Activated CD8-positive, alpha-beta T cell treated with anti-CD3 and anti-CD28 coated beads for 36 hours (primary cell): Measurements from ENCODE around the gene ENO4. TPM values are rescaled to one million over a fixed set of nuclear protein-coding genes. Genes with fewer than 3 reads are reported as not detected.

Source experiments
- ATAC-seq: fragments of 200-7000 bp; cut with Tn5 transposase; one replicate; pipeline ENCODE4 v1.10.0; 2021; ENCODE audit warnings: mild to moderate bottlenecking, moderate library complexity
- CTCF ChIA-PET: fragments of 350-600 bp; sonication (Branson Sonifier 250); formaldehyde crosslinking; loops from one replicate; lab custom pipeline; 2021; ENCODE audit warnings: antibody characterized with exemption; lab: Charles Lee
- POLR2A ChIA-PET: fragments of 350-600 bp; sonication (Branson Sonifier 250); formaldehyde crosslinking; loops from one replicate; lab custom pipeline; 2021; ENCODE audit warnings: antibody characterized with exemption; lab: Charles Lee
- DNase-seq: peaks from one replicate; pipeline ENCODE4 v3.0.0-alpha.2; 2020
- H3K27ac Mint-ChIP-seq: one replicate; pipeline ENCODE4 v1.8.0; 2021; ENCODE audit warnings: mild to moderate bottlenecking, mixed read lengths
- H3K27me3 Mint-ChIP-seq: one replicate; pipeline ENCODE4 v1.8.0; 2021; ENCODE audit warnings: mixed read lengths
- H3K36me3 Mint-ChIP-seq: one replicate; pipeline ENCODE4 v1.8.0; 2021; ENCODE audit warnings: low read depth, mixed read lengths
- H3K4me1 Mint-ChIP-seq: one replicate; pipeline ENCODE4 v1.8.0; 2021; ENCODE audit warnings: low read depth, mixed read lengths
- H3K4me3 Mint-ChIP-seq: one replicate; pipeline ENCODE4 v1.8.0; 2021; ENCODE audit warnings: mild to moderate bottlenecking, moderate library complexity, mixed read lengths
- H3K9me3 Mint-ChIP-seq: one replicate; pipeline ENCODE4 v1.8.0; 2021; ENCODE audit warnings: mixed read lengths
- CTCF ChIP-seq: fragments of 200-600 bp; IDR thresholded peaks from one replicate; pipeline ENCODE4 v1.8.0; 2022; ENCODE audit warnings: antibody characterized with exemption, mild to moderate bottlenecking
- intact Hi-C: fragments of 100-400 bp; cut with micrococcal nuclease; formaldehyde crosslinking; loops from one replicate; pipeline ENCODE4 v1.10.0; 2022
- total RNA-seq, 2 experiments: library from RNA; stranded (reverse); gene quantifications; one replicate each; pipeline ENCODE4 v1.2.3, GENCODE V29; 2021

Gene ENO4
- total RNA-seq, 2 experiments from 2014 or later: not detected

- Mint-ChIP-seq H3K27me3 (peaks cover 9% of the 10 kb centered on the region), H3K4me3 (no peak overlapping the region), H3K9me3 (no peaks in the 10 kb centered on the region), H3K4me1 (no peaks in the 10 kb centered on the region), H3K36me3 (no peaks in the 10 kb centered on the region), H3K27ac (no peak overlapping the region)
- ATAC-seq (no peak), DNase-seq (no peak)
- no peak for TF ChIP-seq CTCF
- ChIA-PET CTCF (interaction anchor here (5.3 kb wide), 1 partner anchor 371 kb away, joined by 39 read pairs; no protein-coding TSS in a partner anchor), POLR2A (no interaction called here)
- intact Hi-C loops: no loop called here
Observed at GRCh38 chr10:116802876-116803275, 46.4 kb upstream of the ENO4 start.

- H3K27ac Mint-ChIP-seq: no peak overlapping the region
- TF ChIP-seq CTCF: no peak
- H3K27me3 Mint-ChIP-seq: peaks cover 7% of the 10 kb centered on the region
- no peaks in the 10 kb centered on the region for H3K36me3 Mint-ChIP-seq
- no peaks in the 10 kb centered on the region for H3K4me1 Mint-ChIP-seq
- DNase-seq (no peak), ATAC-seq (no peak)
- H3K4me3 Mint-ChIP-seq: no peak overlapping the region
- ChIA-PET CTCF (interaction anchor here (5.3 kb wide), 1 partner anchor 370 kb away, joined by 39 read pairs; no protein-coding TSS in a partner anchor), POLR2A (no interaction called here)
- H3K9me3 Mint-ChIP-seq: no peaks in the 10 kb centered on the region
- intact Hi-C loops: no loop called here
Observed at GRCh38 chr10:116803451-116804249, 45.6 kb upstream of the ENO4 start.

GRCh38 chr10:116808706-116809105 lies 40.6 kb upstream of the ENO4 start:
- TF ChIP-seq CTCF: no peak

GRCh38 chr10:116809483-116810119 lies 39.7 kb upstream of the ENO4 start:
- Mint-ChIP-seq H3K36me3 (no peaks in the 10 kb centered on the region), H3K4me3 (no peak overlapping the region), H3K9me3 (no peaks in the 10 kb centered on the region), H3K27ac (no peak overlapping the region), H3K27me3 (peaks cover 7% of the 10 kb centered on the region), H3K4me1 (no peaks in the 10 kb centered on the region)
- intact Hi-C loops: no loop called here
- no peak for TF ChIP-seq CTCF
- POLR2A ChIA-PET: no interaction called here
- DNase-seq (no peak), ATAC-seq (no peak)
- CTCF ChIA-PET: interaction anchor here (0.5 to 1.0 kb wide), 2 partner anchors 13 to 358 kb away, joined by 3 to 4 read pairs; no protein-coding TSS in a partner anchor

More at GRCh38 chr10:116808706-116809105, 40.6 kb upstream of the ENO4 start:
- Mint-ChIP-seq H3K4me3 (no peak overlapping the region), H3K36me3 (no peaks in the 10 kb centered on the region), H3K4me1 (no peaks in the 10 kb centered on the region), H3K27ac (no peak overlapping the region), H3K27me3 (peaks cover 6% of the 10 kb centered on the region), H3K9me3 (no peaks in the 10 kb centered on the region)
- POLR2A ChIA-PET: no interaction called here
- CTCF ChIA-PET: interaction anchor here (1.0 to 3.7 kb wide), 2 partner anchors 12 to 367 kb away, joined by 4 to 17 read pairs; no protein-coding TSS in a partner anchor
- no peak for DNase-seq
- no peak for ATAC-seq
- intact Hi-C loops: no loop called here

- CTCF ChIA-PET: interaction anchor here (1.2 kb wide), 1 partner anchor 13 kb away, joined by 3 read pairs; no protein-coding TSS in a partner anchor
- intact Hi-C loops: no loop called here
- H3K36me3 Mint-ChIP-seq: no peaks in the 10 kb centered on the region
Observed at GRCh38 chr10:116810120-116810500, 39.2 kb upstream of the ENO4 start.

More at GRCh38 chr10:116810120-116810500, 39.2 kb upstream of the ENO4 start:
- DNase-seq (no peak), ATAC-seq (no peak)
- H3K27me3 Mint-ChIP-seq: peaks cover 7% of the 10 kb centered on the region
- TF ChIP-seq CTCF: no peak
- H3K4me3 Mint-ChIP-seq: no peak overlapping the region
- POLR2A ChIA-PET: no interaction called here
- no peaks in the 10 kb centered on the region for H3K4me1 Mint-ChIP-seq
- no peak overlapping the region for H3K27ac Mint-ChIP-seq
- no peaks in the 10 kb centered on the region for H3K9me3 Mint-ChIP-seq
